ENCODE results near the gene B3GNT3. TPM values are rescaled to one million over a fixed set of nuclear protein-coding genes. Genes with fewer than 3 reads are reported as not detected.

Gene B3GNT3
- total and polyA plus RNA-seq, 3 experiments from 2014 or later: not detected

DNA sequence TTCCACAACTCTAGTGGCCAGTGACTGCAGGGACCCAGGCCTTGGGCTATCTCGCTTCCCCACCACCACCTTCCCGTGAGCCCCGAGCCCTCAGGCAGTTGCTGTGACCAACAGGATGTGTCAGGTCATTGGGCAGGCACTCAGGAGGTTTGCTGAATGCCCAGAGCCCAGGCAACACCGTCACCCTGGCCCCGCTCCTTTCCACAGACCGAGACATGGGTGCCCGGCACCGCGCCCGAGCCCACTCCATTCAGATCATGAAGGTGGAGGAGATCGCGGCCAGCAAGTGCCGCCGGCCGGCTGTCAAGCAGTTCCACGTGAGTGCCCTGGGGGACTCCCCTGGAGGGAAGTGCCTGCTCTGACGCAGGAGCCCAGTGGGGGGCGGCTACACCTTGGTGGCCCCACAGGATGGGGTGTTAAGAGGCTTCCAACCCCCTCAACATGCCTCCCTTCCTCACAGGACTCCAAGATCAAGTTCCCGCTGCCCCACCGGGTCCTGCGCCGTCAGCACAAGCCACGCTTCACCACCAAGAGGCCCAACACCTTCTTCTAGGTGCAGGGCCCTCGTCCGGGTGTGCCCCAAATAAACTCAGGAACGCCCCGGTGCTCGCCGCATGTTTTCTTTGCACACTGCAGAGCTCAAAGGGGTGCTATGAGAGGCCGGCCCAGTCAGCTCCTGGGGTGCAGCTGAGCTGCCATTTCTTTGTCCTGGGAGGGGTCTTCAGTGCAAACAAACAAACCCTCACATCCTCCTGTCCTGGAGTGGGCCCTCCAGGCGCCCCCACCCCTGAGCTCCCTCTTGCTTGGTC is 68.0 kb downstream of the B3GNT3 start:
- Mint-ChIP-seq H3K9me3 (peaks cover 0 to 2% (median 0%) of the 10 kb centered on the region in 5 donors), H3K27ac (peak overlapping the region in 4 of 8 donors; percentile 38 to 91 (median 58)), H3K4me1 (peaks cover 28 to 39% (median 29%) of the 10 kb centered on the region in 3 donors), H3K36me3 (peaks cover 0 to 60% (median 5%) of the 10 kb centered on the region in 3 donors), H3K27me3 (peaks cover 0 to 1% of the 10 kb centered on the region in 2 donors), H3K4me3 (peak overlapping the region in 4 of 7 donors; percentile 34 to 66 (median 48))
- Histone ChIP-seq H3K27me3 (ENCODE audit: insufficient read depth, low read length, poor library complexity, severe bottlenecking) (no peaks in the 10 kb centered on the region), H3K27ac (ENCODE audit: low read depth, low read length) (no peak overlapping the region), H3K36me3 (ENCODE audit: insufficient read depth, low read length) (peaks cover 37% of the 10 kb centered on the region), H3K9me3 (ENCODE audit: low read length) (no peaks in the 10 kb centered on the region), H3K4me1 (ENCODE audit: insufficient read depth, low read length) (peaks cover 18% of the 10 kb centered on the region), H3K4me3 (ENCODE audit: low read length) (no peak overlapping the region)
- ChIA-PET CTCF (interaction anchor here (0.6 to 2.4 kb wide), 2 partner anchors 70 to 145 kb away, joined by 3 to 7 read pairs; partner anchors contain the start of genes ARRDC2 and CCDC124), POLR2A (no interaction called here)
- DNase-seq: no peak

Other genes with a start within 250 kb of the B3GNT3 start
- 100 to 1,000 TPM in 1 of 2 experiments, 10 to 100 TPM in 1; 94.8 to 104 TPM for gene COLGALT1, start 239.5 kb upstream of the B3GNT3 start, total RNA-seq
- 25.3 TPM for gene COLGALT1, start 239.5 kb upstream of the B3GNT3 start, polyA plus RNA-seq
- not detected for gene UNC13A, start 106.8 kb upstream of the B3GNT3 start, total RNA-seq
- not detected for gene UNC13A, start 106.8 kb upstream of the B3GNT3 start, polyA plus RNA-seq
- gene MAP1S, start 75.7 kb upstream of the B3GNT3 start, total RNA-seq: 10 to 100 TPM; 66.1 to 72.3 TPM
- gene MAP1S, start 75.7 kb upstream of the B3GNT3 start, polyA plus RNA-seq: 43.0 TPM
- 10 to 100 TPM; 37.7 to 38.7 TPM for gene FCHO1, start 43.7 kb upstream of the B3GNT3 start, total RNA-seq
- gene FCHO1, start 43.7 kb upstream of the B3GNT3 start, polyA plus RNA-seq: 23.0 TPM
- gene INSL3, start 26.4 kb downstream of the B3GNT3 start, total RNA-seq: 1 to 10 TPM; 1.8 to 2.9 TPM
- gene INSL3, start 26.4 kb downstream of the B3GNT3 start, polyA plus RNA-seq: 2.6 TPM
- 100 to 1,000 TPM; 119 to 125 TPM for gene JAK3, start 52.8 kb downstream of the B3GNT3 start, total RNA-seq
- 84.0 TPM for gene JAK3, start 52.8 kb downstream of the B3GNT3 start, polyA plus RNA-seq
- 1,000 to 10,000 TPM; 3,114 to 3,151 TPM for gene RPL18A, start 64.8 kb downstream of the B3GNT3 start, total RNA-seq
- 3,296 TPM for gene RPL18A, start 64.8 kb downstream of the B3GNT3 start, polyA plus RNA-seq
- gene SLC5A5, start 76.8 kb downstream of the B3GNT3 start, total RNA-seq: 1 to 10 TPM; 1.2 to 1.7 TPM
- 0.33 TPM for gene SLC5A5, start 76.8 kb downstream of the B3GNT3 start, polyA plus RNA-seq
- gene CCDC124, start 137.9 kb downstream of the B3GNT3 start, total RNA-seq: 100 to 1,000 TPM; 184 to 195 TPM
- gene CCDC124, start 137.9 kb downstream of the B3GNT3 start, polyA plus RNA-seq: 65.7 TPM
- gene KCNN1, start 172.0 kb downstream of the B3GNT3 start, total RNA-seq: under 1 TPM; 0.13 to 0.15 TPM
- gene KCNN1, start 172.0 kb downstream of the B3GNT3 start, polyA plus RNA-seq: not detected
- 10 to 100 TPM; 33.5 to 37.1 TPM for gene ARRDC2, start 213.0 kb downstream of the B3GNT3 start, total RNA-seq
- 45.8 TPM for gene ARRDC2, start 213.0 kb downstream of the B3GNT3 start, polyA plus RNA-seq